GM19455 (cell line): ENCODE measurements around the gene C11orf65.

ENCODE experiments used
- ATAC-seq: cut with Tn5 transposase; IDR thresholded peaks from one replicate; pipeline ENCODE4 v1.9.1; 2021; ENCODE audit not compliant: unreplicated experiment

C11orf65 gene, protein sequence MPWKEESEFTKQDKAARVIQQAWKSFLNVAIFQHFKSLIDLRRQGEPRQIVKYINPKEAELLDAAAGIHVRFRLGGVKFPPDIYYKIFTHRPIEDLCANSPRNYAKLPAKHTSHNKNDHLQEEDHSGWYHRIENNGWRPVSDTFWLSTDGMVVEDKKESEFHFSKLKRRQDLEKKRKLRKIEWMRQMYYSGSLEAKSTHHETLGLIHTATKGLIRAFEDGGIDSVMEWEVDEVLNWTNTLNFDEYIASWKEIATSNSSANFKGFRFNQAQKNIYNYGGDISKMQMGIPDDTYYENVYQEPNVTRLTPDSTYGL

DNA sequence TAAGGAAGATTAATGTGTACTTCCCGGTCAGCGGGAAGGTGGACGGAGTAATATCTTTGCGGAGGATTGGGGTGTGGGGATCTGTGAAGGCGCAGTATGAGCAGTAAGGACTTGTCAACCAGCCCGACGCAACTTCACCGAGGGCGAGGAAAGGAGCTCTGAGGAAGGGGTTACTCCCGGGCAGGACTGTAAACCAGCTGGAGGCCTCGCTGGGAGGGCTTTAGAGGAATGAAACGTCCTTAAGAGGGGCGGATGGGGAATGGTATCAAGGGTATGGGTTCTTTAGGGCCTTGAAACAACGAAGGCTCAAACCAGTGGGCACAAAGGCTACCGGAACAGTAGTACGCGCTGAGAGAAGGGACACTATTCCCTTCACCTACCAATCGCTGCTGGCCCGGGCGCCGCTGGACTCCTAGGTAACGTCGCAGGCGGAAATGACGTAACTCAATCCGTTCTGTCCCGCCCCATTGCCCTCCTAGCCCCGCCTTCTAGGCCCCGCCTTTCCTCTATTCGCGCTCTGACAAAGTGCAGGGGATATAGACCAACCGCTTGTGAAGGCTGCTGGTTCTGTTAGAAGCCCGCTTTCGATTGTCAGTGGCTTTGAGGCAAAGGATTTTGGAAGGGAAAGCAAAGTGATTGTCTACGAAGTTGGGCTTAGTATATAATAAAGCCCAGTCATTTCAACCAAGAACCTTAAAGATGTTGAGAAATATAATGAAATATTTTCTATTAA lies at the start of gene C11orf65:
TSS of gene C11orf65 (minus strand) at position 439 of the 733 bp plus-strand sequence. CDS start 5,970 bp downstream, outside the sequence.
- peak; percentile 98 for ATAC-seq

DNA sequence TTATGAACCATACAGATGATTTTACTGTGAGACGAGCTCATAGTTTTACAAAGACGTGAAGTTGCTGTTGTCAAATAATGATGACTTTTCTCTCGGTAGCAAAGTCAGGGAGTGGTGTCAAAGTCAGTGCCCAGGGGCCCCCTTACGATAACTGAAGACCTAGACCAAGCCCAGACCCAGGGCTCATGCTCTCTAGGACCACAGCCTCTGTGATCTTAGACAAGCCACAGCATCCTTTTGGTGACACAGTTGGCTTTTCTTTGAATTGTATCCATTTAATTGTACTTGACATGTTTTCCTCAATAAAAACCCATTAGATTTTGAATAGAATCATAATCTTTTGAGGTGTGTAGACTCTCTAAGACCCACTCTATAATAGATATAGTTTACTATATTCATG lies 48.8 kb upstream of the C11orf65 start:
- ATAC-seq = no peak

DNA sequence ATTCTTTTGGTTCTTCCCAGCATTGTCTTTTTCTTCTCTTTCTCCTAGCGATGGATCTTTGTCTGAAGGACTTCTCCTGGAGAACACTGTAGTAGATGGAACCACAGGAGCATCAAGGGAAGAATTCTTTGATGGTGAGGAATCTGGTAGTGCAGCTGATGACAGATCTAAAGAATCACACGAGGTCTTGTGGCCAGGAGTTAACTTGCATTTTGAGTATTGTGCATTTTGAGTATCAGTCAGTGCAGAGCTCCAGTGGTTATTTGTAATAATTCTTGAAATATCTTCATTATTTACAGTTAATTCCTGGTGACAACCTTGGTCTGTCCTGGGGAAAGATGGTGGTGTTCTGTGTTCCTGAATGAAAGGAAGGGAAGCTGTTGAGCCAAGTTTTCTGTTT lies 45.4 kb upstream of the C11orf65 start:
- no peak for ATAC-seq

DNA sequence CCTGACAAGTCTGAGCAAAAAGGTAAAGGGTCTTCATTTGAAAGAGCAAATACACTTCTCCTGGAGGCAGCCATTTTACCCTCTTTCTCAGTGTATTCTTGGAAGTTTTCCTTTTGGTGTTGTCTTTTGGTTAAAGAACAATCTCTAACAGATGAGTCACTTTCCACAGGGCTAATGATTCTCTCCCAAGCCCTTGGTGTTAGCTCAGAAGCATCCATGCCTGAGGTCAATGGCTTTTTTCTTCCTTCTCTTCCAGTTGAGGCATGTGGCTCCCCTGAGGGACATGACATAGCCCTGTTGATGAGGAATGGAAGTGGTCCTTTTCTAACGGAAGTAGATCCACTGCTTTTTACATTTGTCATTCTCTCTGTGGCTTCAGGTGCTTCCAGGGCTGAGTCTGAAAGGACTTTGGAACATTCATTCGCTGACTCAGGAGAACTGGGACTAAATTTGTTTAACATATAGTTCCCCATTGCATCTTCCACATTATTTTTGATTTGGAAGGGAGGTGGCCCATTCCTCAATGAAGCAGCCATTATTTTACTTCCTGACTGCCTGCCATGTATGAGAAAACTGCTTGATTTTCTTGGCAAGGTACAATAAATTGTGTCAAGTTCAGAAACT lies 44.6 kb upstream of the C11orf65 start:
- ATAC-seq = no peak

DNA sequence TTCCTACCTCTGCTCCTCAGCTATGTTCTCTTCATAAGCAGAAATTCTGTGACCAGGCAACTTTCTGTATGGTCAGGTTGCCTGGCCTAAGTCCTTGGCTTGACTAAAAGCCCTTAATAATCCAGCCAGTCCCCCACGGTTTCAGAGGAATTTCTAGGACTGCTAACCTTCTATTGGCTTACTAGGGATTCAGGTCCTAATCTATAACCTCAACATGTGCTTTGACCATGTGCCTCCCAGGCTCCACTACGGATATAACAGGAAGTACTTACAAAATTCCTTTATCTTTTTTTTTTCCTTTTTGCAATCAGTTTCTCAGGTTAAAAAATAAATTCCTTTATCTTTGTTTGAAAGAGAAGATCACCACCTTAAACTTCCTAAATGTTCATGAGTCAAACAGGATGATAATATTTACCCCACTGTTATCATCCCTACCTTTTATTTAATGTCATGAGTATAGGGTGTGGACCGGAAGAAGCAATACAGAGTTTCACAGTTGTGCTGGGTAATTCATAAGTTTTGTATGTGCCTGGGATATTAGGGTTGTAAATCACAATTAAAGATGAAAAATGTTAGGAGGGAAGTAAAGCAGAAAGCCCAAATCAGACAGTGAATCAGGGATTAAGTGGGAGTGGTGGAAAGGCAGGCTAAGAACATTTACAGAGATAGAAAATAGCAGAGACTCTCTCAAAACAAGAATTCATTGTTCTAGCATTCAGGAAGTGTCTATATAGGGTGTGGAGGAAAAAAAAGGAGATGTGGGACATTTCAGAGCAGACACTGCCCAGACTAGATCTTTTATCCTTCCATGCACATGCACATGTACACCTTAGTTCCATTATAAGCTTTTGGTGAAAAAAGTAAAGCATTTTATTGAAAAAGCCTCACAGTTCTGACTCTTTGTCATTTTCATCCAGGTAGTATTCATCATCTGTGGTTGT lies 41.6 kb upstream of the C11orf65 start:
- no peak for ATAC-seq

DNA sequence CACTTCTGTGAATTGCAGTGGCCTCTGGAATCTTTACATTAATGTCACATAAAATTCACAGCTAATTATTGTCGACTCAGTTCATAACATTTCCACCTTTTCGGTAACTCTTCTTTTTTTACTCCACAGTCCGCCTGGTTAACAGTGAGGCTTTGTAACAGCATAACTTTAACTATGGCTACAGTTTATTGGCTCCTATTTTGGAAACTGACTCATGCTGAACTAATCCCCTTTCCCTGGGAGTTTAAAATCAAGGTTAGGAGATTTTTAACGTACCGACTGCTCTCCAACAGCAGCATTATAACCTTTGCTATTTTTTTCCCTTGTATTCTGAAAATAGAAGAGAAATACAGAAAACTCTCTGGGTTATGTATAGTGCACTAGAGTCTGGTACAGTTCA lies 34.1 kb upstream of the C11orf65 start:
- no peak for ATAC-seq

DNA sequence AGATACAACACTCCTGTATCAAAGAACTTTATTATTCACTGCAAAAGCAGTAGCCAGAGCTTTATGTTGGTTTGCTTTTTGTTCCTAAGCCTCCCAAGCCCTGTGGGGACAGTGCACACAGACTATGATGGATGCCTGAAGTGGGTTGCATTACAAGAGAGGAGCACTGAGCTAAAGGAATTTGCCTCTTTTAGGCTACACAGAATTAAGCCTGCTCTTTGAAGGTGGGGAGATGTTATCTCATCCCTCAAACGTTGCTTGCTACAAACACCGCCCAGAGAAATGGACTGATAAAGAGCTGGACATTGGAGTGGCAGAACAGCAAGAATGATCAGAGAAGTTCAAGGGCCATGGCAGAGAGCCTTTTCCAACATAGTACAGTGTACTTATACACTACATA lies 33.4 kb upstream of the C11orf65 start:
- ATAC-seq = no peak

DNA sequence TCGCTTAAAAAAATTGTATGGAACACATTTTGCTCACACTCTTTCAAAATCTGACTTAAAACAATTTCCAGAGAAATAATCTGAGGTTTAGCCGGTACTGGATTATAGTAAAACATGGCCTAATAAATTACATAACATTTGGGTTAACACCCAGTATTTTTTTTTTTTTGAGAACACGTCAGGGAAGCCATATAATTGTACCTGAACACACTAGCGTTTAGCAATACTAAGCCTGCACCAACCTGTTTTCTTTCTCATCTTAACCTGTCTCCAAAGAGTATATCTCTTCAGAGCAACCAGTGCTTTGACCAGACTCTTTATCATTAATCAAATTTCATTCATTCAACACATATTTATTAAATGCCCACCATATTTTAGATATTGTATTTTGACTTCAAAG lies 32.8 kb upstream of the C11orf65 start:
- ATAC-seq = no peak

DNA sequence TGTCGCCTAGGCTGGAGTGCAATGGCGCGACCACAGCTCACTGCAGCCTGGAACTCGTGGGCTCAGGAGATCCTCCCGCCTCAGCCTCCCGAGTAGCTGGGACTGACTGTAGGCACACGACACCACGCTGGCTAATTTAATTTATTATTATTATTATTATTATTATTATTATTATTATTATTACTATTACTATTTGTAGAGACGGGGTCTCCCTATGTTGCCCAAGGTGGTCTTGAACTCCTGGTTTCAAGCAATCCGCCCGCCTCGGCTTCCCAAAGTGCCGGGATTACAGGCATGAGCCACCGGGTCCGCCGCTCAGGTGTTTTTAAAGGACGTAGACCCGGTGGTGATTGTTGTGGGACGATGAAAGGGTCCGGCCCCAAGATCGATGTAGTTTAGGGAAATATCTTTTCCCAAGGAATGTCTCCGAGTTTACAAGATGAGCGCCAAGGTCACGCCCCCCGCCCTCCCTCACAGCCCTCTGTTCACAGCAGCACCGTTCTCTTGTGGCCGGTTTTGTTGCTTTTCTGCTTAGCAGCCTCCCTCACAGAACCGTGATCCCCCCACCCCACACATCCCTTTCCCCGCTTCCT lies 31.6 kb upstream of the C11orf65 start:
- ATAC-seq = peak; percentile 8

DNA sequence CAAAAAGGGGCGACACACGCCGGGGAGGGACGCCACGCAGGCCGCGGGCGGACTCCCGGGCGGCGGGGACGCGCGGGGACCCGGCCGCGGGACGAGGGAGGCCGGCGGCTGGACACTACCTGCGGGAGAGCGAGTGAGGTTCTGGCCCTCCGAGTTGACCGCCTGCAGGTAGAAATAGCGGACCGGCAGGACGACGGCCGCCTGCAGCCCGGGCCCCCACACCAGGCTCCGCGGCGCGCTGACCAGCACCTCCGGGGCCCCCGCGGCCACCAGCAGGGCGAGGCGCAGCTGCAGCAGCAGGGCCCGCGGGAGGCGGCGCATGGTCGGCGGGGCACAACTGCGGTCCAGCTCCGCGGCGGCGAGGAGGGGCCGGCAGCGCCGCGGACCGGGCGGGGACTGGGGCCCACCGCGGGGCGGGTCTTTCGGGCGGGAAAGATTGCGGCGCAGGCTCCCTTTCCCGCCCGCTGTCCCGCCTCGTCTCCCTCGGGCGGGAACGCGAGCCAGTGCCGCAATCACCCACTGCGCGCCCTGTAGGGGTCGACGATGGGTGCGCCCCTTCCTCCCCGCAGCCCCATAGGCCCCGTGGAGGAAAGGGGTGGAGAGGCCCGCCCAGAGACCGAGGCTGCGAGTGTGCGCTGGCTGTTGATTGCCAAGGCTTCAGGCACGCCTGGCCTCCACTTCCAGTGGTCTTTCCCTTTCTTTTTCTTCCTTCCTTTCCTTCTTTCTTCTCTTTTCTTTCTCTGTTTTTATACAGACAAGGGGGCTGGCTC lies 30.9 kb upstream of the C11orf65 start, which contains the start of gene POGLUT3:
TSS of gene POGLUT3 (minus strand) at position 339 of the 770 bp plus-strand sequence. CDS start at position 321, 18 bp downstream.
- ATAC-seq = peak; percentile 67

DNA sequence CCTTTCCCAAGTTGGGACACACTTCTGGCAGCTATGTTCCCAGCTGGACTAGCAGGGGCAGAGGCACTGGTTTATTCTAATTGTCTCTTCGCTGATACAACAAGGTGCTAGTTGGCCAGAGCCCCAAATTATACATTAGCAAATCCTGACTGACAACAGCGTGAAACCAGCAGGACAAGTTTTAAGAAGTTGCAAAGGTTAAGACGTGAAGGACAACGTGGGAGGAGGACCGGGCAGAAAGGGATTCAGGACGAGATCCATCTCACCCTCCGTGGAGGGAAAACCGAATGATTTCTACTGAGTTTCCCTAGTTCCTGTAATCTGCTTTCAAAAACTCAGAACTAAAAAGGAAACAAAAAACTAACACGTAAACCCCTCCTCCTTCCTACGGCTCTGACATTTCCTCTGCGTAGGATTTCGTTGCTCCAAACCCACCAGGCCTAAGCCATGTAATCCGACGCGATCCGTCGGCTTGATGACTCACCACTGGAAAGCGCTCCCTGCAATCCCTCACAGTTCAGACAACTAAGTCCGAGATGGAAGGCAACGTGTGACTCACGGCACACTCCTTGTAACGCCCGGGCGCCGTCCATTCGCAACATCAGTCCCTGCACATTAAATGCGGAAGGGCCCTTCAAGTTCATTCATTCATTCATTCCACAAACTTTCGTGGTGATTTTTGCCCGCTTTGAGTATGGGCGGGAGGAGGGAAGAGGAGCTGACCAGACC lies 30.2 kb upstream of the C11orf65 start:
- ATAC-seq = peak; percentile 50

DNA sequence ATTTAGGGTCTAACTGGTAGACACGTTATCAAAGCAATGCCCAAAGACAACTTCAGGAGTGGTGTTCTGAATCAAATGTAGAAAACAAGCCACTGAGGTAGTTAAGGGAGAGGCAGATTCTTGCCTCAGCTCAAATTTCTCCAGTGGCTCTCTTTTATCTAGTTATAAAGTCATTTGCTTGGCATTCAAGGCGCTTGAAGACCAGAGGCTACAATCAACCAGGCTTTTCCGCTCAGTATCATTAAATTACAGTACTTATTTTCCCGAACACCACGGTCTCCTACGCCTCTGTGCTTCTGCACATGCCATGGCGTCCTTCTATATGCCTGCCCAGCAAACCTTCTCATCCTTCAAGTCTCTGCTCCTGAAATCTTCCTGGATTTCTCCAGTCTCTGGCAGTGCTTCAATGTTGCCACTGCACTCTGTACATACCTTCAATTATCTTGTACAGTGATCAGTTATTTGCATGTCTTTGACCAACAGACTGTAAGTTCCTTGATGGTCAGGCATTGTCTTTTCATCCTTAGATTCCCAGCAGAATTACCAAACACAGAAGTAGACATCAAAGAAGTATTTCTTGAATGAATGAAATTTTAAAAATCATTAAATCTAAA lies 29.4 kb upstream of the C11orf65 start:
- ATAC-seq = no peak

DNA sequence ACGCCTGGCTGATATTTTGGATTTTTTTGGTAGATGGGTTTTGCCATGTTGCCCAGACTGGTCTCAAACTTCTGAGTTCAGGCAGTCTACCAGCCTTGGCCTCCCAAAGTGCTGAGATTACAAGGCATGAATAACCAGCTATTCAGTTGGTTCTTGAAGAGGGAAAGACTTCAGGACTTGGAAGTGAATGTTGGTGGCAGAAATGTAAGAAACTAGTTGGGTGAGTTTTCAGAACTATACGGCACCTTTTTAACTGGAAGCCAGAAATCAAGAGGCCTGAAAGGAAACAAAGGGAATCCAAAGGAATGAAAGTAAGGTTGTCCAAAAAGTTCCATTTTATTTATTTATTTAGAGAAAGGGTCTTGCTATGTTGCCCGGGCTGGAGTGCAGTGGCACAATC lies 28.0 kb upstream of the C11orf65 start:
- ATAC-seq = no peak

DNA sequence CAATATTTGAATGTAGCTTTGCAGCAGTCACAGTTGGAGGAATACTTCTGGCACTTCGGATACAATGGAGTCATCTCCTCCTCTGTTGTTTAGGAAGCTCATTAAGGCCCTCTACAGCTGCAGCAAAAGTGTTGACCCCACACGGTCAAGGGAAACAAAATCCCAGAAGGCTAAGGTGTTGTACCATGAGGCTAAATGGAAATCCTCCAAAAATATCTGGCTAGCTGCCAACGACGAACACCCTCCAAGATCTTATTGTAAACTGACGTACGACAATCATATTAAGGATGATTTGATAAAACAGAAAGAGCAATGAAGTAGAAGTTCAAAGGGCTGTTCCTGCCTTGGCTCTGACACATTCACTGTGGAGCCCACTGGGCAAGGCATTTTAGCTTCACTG lies 26.9 kb upstream of the C11orf65 start:
- ATAC-seq = no peak

DNA sequence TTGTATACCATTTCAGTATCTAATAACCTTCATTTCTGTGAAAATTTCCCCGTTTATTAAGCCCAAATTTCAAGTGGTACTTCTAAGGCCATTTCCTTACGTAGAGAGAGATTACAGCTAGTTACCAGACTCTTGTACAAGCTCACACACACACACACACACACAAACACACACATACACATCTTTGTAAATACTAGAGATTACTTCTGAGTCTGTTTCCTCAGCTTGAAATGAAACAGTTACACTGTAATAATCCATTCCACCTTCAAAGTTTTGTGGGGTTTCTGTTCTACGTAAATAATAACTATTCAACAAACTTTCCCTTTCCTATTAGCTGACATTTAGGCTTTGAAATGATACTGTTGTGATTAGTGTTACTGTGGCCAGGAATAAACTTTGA lies 24.6 kb upstream of the C11orf65 start:
- ATAC-seq = no peak

DNA sequence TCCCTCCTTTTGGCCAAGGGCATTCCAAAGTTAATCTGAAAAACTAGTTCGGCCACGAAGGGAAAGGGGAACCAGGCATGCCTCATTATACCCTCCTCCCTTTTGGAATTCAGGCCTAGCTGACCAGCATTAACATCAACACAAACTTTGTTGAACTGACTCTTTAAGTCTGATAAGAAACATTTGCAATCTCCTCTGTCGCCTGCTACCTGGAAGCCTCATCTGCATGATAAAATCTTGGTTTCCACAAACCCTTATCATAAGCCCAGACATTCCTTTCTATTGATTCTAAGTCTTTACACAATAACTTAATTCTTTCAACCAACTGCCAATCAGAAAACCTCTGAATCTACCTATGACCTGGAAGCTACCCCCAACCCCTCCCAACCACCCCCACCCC lies 19.5 kb upstream of the C11orf65 start:
- no peak for ATAC-seq

DNA sequence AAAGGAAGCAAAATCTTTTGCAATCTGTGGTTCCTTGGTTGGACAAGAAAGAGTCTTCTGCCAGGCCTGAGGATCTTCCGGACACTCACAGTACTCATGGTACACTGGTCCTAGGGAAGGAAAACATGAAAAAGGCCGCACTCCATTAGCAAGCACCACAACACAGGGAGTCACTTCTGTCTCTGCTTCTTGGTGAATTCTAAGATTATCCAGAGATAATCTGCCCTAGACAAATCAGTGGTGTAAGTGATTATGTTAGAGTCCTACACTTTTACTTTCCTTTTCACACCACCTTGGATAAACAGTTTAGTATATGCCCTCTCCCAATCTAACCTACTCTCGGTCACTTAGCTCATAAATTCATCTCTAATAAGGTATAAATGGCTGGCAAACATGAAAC lies 19.0 kb upstream of the C11orf65 start:
- ATAC-seq = no peak

DNA sequence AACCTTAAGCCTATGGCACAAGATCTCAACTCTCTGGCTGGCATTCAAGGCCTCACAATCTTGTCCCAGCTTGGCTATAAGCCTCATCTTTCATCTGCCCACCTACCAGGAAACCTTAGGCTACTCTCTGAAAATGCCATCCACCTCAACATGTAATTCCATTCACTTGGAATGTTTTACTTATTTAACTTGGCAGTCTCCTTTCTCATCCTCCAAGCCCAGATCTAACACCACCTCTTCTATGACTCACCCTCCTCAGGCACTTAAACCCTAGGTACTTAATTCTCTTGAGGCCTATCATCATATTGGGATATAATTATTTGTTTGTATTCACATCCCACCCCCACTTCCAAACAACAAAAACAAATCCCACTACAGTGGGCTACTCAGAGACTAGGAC lies 15.8 kb upstream of the C11orf65 start:
- no peak for ATAC-seq
